Measurements from ENCODE around the gene ENTHD1.

- TF ChIP-seq CTCF (IDR thresholded peaks at IDR 0.05): no peak
- TF ChIP-seq POLR2A (IDR thresholded peaks at IDR 0.05): no peak
Observed at GRCh38 chr22:39893526-39893925, at the start of gene ENTHD1.
